Right atrium auricular region (tissue), 2 donors: Measurements from ENCODE around the gene NUP205. TPM values are rescaled to one million over a fixed set of nuclear protein-coding genes. Genes with fewer than 3 reads are reported as not detected.
"Not testable (repeated sequence)": the region's sequence is repeated elsewhere in the genome, so short reads cannot be mapped to it uniquely, and the experiment has no call there.

ENCODE experiments used
- DNase-seq: peaks from one replicate; pipeline ENCODE4 v3.0.0-alpha.2; 2019; ENCODE audit warnings: low spot score
- H3K27ac ChIP-seq, 2 donors: fragments of 200-600 bp; sonication (generic); 1 replicate in 1 of 2; 2 replicates in 1 of 2; pipeline ENCODE4 v1.5.1; 2016 to 2019
- H3K27me3 ChIP-seq, 2 donors: fragments of 200-600 bp; sonication (generic); one replicate each; pipeline versions ENCODE4 v1.5.1 to v1.6.0; 2017 to 2019
- H3K36me3 ChIP-seq: fragments of 200-600 bp; sonication (generic); one replicate; pipeline ENCODE4 v1.5.1; 2016
- H3K4me1 ChIP-seq, 2 donors: fragments of 200-600 bp; sonication (generic); one replicate each; pipeline versions ENCODE4 v1.5.1 to v1.6.0; 2017 to 2019
- H3K4me3 ChIP-seq, 2 donors: fragments of 200-600 bp; sonication (generic); 1 replicate in 1 of 2; 2 replicates in 1 of 2; pipeline ENCODE4 v1.5.1; 2017 to 2019; ENCODE audit warnings: mild to moderate bottlenecking in 1 of 2, moderate library complexity in 1 of 2
- H3K9me3 ChIP-seq, 2 donors: fragments of 200-600 bp; sonication (generic); one replicate each; pipeline ENCODE4 v1.5.1; 2019
- total RNA-seq, 2 donors: library from RNA; depleted of rRNA; stranded (reverse); fragments of >200 nt; gene quantifications; one replicate each; pipeline ENCODE4 v1.1.0, GENCODE V29; 2016
- TF ChIP-seq, protein P1 (sequence below), 2 donors: fragments of 200-600 bp; sonication (generic); IDR thresholded peaks; one replicate each; pipeline ENCODE4 v1.5.1; 2019; ENCODE audit warnings: antibody characterized with exemption in 2 of 2

Gene NUP205
- total RNA-seq, 2 donors from 2014 or later: 14.3 to 17.2 TPM

DNA sequence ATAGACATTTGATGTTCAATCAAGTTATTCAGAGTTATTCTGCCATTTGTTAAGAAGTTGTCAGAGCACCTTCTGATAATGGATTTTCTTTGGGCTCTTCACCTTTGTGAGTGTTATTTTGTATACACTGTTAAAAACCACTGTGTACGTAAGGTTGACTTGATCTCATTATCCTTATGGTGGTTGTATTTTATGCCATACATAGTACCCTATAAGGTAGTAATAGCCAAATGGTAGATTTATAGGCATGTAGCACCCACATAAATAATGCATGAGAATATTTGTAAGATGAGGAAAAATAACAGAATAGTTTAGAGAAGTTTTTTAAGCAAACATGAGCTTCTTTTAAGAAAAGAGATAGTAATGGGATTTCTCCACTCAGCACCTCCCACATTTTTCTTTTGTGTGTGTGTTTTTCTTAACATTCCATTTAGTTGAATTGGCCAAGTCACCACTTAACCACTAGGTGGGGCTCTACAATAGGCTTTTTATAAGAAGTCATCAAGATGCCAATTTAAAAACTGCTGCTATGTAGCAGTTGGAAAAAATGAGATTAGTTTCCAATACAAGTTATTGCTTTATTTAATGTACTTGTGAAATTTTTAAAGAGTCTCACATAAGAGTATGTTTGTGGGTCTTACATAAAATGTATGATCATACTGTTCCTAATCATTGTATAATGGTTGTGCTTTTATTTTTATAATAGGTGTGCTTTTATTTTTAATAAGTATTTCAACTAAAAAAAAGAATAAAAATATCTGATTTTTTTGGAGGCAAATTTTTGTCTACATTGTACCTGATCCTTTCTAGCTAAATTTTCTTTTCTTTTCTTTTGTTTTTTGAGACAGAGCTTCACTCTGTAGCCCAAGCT is 63.5 kb downstream of the NUP205 start:
- TF ChIP-seq, protein P1, sequence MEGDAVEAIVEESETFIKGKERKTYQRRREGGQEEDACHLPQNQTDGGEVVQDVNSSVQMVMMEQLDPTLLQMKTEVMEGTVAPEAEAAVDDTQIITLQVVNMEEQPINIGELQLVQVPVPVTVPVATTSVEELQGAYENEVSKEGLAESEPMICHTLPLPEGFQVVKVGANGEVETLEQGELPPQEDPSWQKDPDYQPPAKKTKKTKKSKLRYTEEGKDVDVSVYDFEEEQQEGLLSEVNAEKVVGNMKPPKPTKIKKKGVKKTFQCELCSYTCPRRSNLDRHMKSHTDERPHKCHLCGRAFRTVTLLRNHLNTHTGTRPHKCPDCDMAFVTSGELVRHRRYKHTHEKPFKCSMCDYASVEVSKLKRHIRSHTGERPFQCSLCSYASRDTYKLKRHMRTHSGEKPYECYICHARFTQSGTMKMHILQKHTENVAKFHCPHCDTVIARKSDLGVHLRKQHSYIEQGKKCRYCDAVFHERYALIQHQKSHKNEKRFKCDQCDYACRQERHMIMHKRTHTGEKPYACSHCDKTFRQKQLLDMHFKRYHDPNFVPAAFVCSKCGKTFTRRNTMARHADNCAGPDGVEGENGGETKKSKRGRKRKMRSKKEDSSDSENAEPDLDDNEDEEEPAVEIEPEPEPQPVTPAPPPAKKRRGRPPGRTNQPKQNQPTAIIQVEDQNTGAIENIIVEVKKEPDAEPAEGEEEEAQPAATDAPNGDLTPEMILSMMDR (IDR thresholded peaks at IDR 0.05): peak; percentile 71 to 80
- H3K36me3 ChIP-seq: peaks cover 60% of the 10 kb centered on the region
- no peaks in the 10 kb centered on the region for H3K27me3 ChIP-seq
- peak; percentile 64 for DNase-seq
- no peak overlapping the region for H3K27ac ChIP-seq
- H3K9me3 ChIP-seq: no peaks in the 10 kb centered on the region
- no peaks in the 10 kb centered on the region for H3K4me1 ChIP-seq
- H3K4me3 ChIP-seq: no peak overlapping the region

DNA sequence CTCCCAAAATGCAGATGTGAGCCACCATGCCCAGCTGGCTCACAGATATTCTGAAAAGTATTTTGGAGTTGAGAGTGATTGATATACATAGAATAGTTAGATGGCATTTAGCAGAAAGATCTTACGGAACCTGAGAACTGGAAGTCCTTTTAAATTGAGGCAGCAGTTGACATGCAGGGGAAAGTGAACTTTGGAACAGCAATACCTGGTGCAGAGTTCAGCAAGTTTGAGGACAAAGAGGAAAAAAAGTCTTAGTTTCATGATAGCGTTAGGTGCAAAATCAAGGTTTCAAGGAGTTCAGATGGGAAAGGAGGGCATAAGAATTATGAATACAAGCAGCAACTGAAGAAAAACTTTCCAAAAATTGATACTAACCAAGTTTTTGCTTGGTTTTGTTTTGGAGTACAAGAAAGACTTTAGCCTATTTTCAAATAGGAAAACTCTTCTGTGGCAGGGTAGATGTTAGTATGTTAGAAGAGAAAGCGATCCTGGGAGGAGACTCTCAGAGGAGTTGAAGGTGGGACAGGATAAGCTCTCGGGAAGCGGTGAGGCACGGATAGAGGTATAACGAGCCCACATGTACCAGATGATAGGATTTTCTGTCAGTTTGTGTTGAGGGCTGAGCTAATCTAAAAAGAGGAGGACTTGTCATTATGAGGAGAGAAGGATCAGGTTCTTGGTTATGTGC is 76.6 kb downstream of the NUP205 start:
- no peak overlapping the region for H3K27ac ChIP-seq
- H3K4me1 ChIP-seq: no peaks in the 10 kb centered on the region
- no peak overlapping the region for H3K4me3 ChIP-seq
- H3K36me3 ChIP-seq: peaks cover 47% of the 10 kb centered on the region
- TF ChIP-seq, protein P1 (IDR thresholded peaks at IDR 0.05): no peak
- no peaks in the 10 kb centered on the region for H3K27me3 ChIP-seq
- H3K9me3 ChIP-seq: no peaks in the 10 kb centered on the region
- DNase-seq: no peak

DNA sequence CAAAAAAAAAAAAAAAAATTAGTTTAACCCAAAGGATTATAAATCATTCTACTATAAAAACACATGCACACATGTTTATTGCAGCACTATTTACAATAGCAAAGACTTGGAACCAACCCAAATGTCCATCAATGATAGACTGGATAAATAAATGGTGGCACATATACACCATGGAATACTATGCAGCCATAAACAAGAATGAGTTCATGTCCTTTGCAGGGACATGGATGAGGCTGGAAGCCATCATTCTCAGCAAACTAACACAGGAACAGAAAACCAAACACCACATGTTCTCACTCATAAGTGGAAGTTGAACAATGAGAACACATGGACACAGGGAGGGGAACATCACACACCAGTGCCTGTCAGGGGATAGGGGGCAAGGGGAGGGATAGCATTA is 82.0 kb downstream of the NUP205 start:
- peaks cover 52% of the 10 kb centered on the region for H3K36me3 ChIP-seq
- H3K9me3 ChIP-seq, H3K27me3 ChIP-seq, DNase-seq, H3K4me1 ChIP-seq, H3K27ac ChIP-seq, H3K4me3 ChIP-seq: not testable (repeated sequence)

DNA sequence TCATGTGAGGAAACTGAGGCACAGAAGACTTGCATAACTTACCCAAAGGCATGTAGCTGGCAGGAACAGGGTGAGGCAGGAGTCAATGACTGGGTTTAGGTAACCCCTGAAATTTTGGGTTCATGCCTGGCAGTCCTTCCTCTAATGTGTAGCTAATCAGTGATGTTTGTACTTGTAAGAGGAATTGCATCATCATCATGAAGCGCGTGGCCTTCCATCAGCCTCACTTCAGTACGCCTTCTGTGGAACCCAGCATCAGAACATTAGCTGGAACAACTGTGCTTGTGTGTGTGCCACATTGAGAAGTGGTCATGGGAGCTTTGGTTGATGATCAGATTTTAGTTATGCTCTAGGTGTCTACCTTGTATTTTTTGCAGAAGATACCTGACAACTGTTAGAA is 86.4 kb downstream of the NUP205 start:
- H3K27ac ChIP-seq: no peak overlapping the region
- no peaks in the 10 kb centered on the region for H3K9me3 ChIP-seq
- no peaks in the 10 kb centered on the region for H3K27me3 ChIP-seq
- peaks cover 38% of the 10 kb centered on the region for H3K36me3 ChIP-seq
- TF ChIP-seq, protein P1 (IDR thresholded peaks at IDR 0.05): no peak
- no peak overlapping the region for H3K4me3 ChIP-seq
- DNase-seq: no peak
- no peaks in the 10 kb centered on the region for H3K4me1 ChIP-seq

DNA sequence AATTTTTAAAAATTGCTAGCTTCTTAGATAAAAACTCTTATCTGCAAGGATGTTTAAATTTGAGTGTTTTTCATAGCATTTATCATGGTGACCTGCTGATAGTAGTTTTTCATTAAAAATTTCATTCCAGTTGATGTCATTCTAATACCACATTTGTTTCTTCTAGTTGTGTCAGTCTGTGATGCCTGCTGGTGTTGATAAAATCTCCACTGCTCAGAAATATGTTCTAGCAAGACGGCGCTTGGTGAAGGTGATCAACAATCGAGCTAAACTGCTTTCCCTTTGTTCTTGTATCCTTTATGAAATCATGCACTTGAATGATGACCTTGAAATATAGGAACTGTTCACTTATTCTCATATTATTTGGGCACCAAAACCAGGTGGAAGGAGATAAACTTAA is 87.0 kb downstream of the NUP205 start:
- Histone ChIP-seq H3K27me3 (no peaks in the 10 kb centered on the region), H3K36me3 (peaks cover 38% of the 10 kb centered on the region), H3K4me1 (no peaks in the 10 kb centered on the region), H3K4me3 (no peak overlapping the region), H3K9me3 (no peaks in the 10 kb centered on the region), H3K27ac (no peak overlapping the region)
- DNase-seq: no peak
- TF ChIP-seq, protein P1 (IDR thresholded peaks at IDR 0.05): no peak

DNA sequence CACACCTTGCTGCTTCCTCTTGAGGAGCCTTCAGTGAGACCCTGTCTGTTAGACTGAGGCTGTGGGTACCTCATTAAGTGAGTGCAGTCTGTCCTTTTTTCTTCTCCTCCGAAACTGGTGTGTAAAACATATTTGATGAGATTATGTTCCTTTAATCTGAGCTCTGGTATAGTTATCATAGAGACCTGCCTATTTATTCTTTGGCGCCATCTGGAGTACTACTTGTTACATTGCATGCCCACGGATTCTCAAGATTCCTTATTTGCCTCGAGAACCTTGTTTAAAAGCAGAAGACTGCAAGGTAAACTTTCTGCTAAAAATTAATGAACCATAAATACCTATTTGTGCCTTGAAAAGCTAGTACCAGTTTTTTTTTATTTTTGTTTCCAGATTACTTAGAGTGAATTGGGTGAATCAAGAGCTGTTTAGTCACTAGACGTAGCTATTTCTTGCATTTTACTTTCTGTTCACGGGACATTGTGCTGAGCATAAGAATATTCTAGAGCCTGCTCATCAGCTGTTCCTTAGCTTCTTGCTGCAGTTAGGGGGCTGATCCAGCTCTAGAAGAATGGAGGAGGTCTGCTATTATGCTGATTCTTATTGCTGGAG is 87.7 kb downstream of the NUP205 start:
- Histone ChIP-seq H3K4me1 (no peaks in the 10 kb centered on the region), H3K27me3 (no peaks in the 10 kb centered on the region), H3K4me3 (no peak overlapping the region), H3K27ac (no peak overlapping the region), H3K36me3 (peaks cover 37% of the 10 kb centered on the region), H3K9me3 (no peaks in the 10 kb centered on the region)
- TF ChIP-seq, protein P1 (IDR thresholded peaks at IDR 0.05): peak; percentile 53 to 77
- DNase-seq: no peak
